Vagina (tissue), 2 donors: ENCODE measurements around the gene MINDY1. TPM values are rescaled to one million over a fixed set of nuclear protein-coding genes. Genes with fewer than 3 reads are reported as not detected.

Experiments
- DNase-seq, 2 donors: peaks; one replicate each; pipeline ENCODE4 v3.0.0-alpha.2; 2017; ENCODE audit errors: extremely low spot score in 2 of 2
- H3K27ac ChIP-seq: fragments of 200-600 bp; sonication (generic); one replicate; pipeline ENCODE4 v1.5.1; 2019
- H3K27me3 ChIP-seq: fragments of 200-600 bp; sonication (generic); one replicate; pipeline ENCODE4 v1.5.1; 2019
- H3K36me3 ChIP-seq, 2 donors: fragments of 200-600 bp; sonication (generic); one replicate each; pipeline ENCODE4 v1.5.1; 2017 to 2019
- H3K4me1 ChIP-seq: fragments of 200-600 bp; sonication (generic); one replicate; pipeline ENCODE4 v1.5.1; 2019
- H3K4me3 ChIP-seq, 2 donors: fragments of 200-600 bp; sonication (generic); 1 replicate in 1 of 2; 2 replicates in 1 of 2; pipeline ENCODE4 v1.5.1; 2016 to 2019
- H3K9me3 ChIP-seq: fragments of 200-600 bp; sonication (generic); one replicate; pipeline ENCODE4 v1.5.1; 2019
- CTCF ChIP-seq, 3 experiments: fragments of 450-650 bp in 2 of 3; fragments of 200-600 bp in 1 of 3; sonication (generic) in 1 of 3; IDR thresholded peaks; one replicate each; pipeline ENCODE4 v1.5.1; 2017 to 2019; ENCODE audit warnings: antibody characterized with exemption in 3 of 3, mild to moderate bottlenecking in 2 of 3, moderate library complexity in 2 of 3
- POLR2A ChIP-seq, 2 donors: fragments of 450-650 bp; IDR thresholded peaks; one replicate each; pipeline ENCODE4 v1.6.1; 2017; ENCODE audit warnings: antibody characterized with exemption in 2 of 2, mild to moderate bottlenecking in 2 of 2, moderate library complexity in 2 of 2
- POLR2AphosphoS5 ChIP-seq, 2 donors: sonication (generic); formaldehyde crosslinking; IDR thresholded peaks; one replicate each; pipeline ENCODE4 v1.9.0; 2017; ENCODE audit warnings: antibody characterized with exemption in 2 of 2, mild to moderate bottlenecking in 2 of 2, low read depth in 1 of 2; ENCODE audit not compliant: insufficient read depth in 1 of 2
- intact Hi-C: fragments of 100-400 bp; cut with DNase I; formaldehyde crosslinking; loops from one replicate; pipeline ENCODE4 v1.15.1; 2023
- total RNA-seq: library from RNA; depleted of rRNA; stranded (reverse); fragments of >200 nt; gene quantifications from one replicate; pipeline ENCODE4 v1.2.3, GENCODE V29; 2016

Gene MINDY1
- total RNA-seq, 1 donor from 2014 or later: 27.0 TPM

- Histone ChIP-seq H3K27me3 (no peaks in the 10 kb centered on the region), H3K36me3 (peaks cover 0 to 43% of the 10 kb centered on the region in 2 donors), H3K27ac (no peak overlapping the region), H3K4me1 (peaks cover 43% of the 10 kb centered on the region), H3K9me3 (no peaks in the 10 kb centered on the region), H3K4me3 (no peak overlapping the region)
- TF ChIP-seq POLR2AphosphoS5 (IDR thresholded peaks at IDR 0.05; ENCODE audit: insufficient read depth in 1 of 2, low read depth in 1 of 2) (no peak), POLR2A (IDR thresholded peaks at IDR 0.05) (no peak), CTCF (IDR thresholded peaks at IDR 0.05) (no peak)
- no peak for DNase-seq
- intact Hi-C loops: no loop called here
Observed at GRCh38 chr1:150999926-151000325, 6.8 kb downstream of the MINDY1 start.

GRCh38 chr1:150999051-150999674 is 7.5 kb downstream of the MINDY1 start:
- intact Hi-C loops: no loop called here
- Histone ChIP-seq H3K27ac (no peak overlapping the region), H3K4me1 (peaks cover 36% of the 10 kb centered on the region), H3K4me3 (no peak overlapping the region), H3K36me3 (peaks cover 0 to 43% of the 10 kb centered on the region in 2 donors), H3K27me3 (no peaks in the 10 kb centered on the region), H3K9me3 (no peaks in the 10 kb centered on the region)
- no peak for TF ChIP-seq CTCF (IDR thresholded peaks at IDR 0.05)
- TF ChIP-seq POLR2A (IDR thresholded peaks at IDR 0.05): no peak
- TF ChIP-seq POLR2AphosphoS5 (IDR thresholded peaks at IDR 0.05; ENCODE audit: insufficient read depth in 1 of 2, low read depth in 1 of 2): no peak
- DNase-seq: no peak

GRCh38 chr1:150997949-150998348 is 8.8 kb downstream of the MINDY1 start:
- no peak for TF ChIP-seq CTCF (IDR thresholded peaks at IDR 0.05)
- TF ChIP-seq POLR2AphosphoS5 (IDR thresholded peaks at IDR 0.05; ENCODE audit: insufficient read depth in 1 of 2, low read depth in 1 of 2): no peak
- TF ChIP-seq POLR2A (IDR thresholded peaks at IDR 0.05): no peak
- H3K27me3 ChIP-seq: no peaks in the 10 kb centered on the region
- H3K9me3 ChIP-seq: no peaks in the 10 kb centered on the region
- H3K4me3 ChIP-seq: no peak overlapping the region
- intact Hi-C loops: no loop called here
- no peak for DNase-seq
- peaks cover 0 to 43% of the 10 kb centered on the region in 2 donors for H3K36me3 ChIP-seq
- H3K4me1 ChIP-seq: peaks cover 23% of the 10 kb centered on the region
- H3K27ac ChIP-seq: no peak overlapping the region

- no peak overlapping the region for H3K27ac ChIP-seq
- H3K9me3 ChIP-seq: no peaks in the 10 kb centered on the region
- no peak overlapping the region for H3K4me3 ChIP-seq
- peaks cover 0 to 43% of the 10 kb centered on the region in 2 donors for H3K36me3 ChIP-seq
- intact Hi-C loops: no loop called here
- DNase-seq: no peak
- no peaks in the 10 kb centered on the region for H3K27me3 ChIP-seq
- peaks cover 17% of the 10 kb centered on the region for H3K4me1 ChIP-seq
- TF ChIP-seq CTCF (IDR thresholded peaks at IDR 0.05): no peak
- TF ChIP-seq POLR2AphosphoS5 (IDR thresholded peaks at IDR 0.05; ENCODE audit: insufficient read depth in 1 of 2, low read depth in 1 of 2): no peak
- TF ChIP-seq POLR2A (IDR thresholded peaks at IDR 0.05): no peak
Observed at GRCh38 chr1:150997126-150997872, 9.4 kb downstream of the MINDY1 start.

- H3K27me3 ChIP-seq: no peaks in the 10 kb centered on the region
- peaks cover 0 to 32% of the 10 kb centered on the region in 2 donors for H3K36me3 ChIP-seq
- H3K4me1 ChIP-seq: peaks cover 13% of the 10 kb centered on the region
- DNase-seq: no peak
- peak overlapping the region; percentile 78 for H3K27ac ChIP-seq
- H3K9me3 ChIP-seq: no peaks in the 10 kb centered on the region
- intact Hi-C loops: no loop called here
- TF ChIP-seq CTCF (IDR thresholded peaks at IDR 0.05) (peak; percentile 61 to 72 (median 65)), POLR2AphosphoS5 (IDR thresholded peaks at IDR 0.05; ENCODE audit: insufficient read depth in 1 of 2, low read depth in 1 of 2) (peak in 1 of 2 donors; percentile 32), POLR2A (IDR thresholded peaks at IDR 0.05) (no peak)
- H3K4me3 ChIP-seq: peak overlapping the region in 1 of 2 donors; percentile 2
Observed at GRCh38 chr1:150995896-150996295, 10.8 kb downstream of the MINDY1 start.
